MG63 (cell line): ENCODE data around the gene ATMIN. TPM values are rescaled to one million over a fixed set of nuclear protein-coding genes. Genes with fewer than 3 reads are reported as not detected.

Experiments
- DNase-seq: peaks from one replicate; pipeline ENCODE4 v3.0.0-alpha.2; 2020
- H3K27me3 ChIP-seq: fragments of 250-450 bp; sonication (Bioruptor Pico); 2 replicates; pipeline ENCODE4 v1.5.1; 2020; ENCODE audit warnings: mild to moderate bottlenecking, moderate library complexity
- H3K36me3 ChIP-seq: fragments of 250-450 bp; sonication (Bioruptor Pico); 2 replicates; pipeline ENCODE4 v1.5.1; 2020; ENCODE audit warnings: mild to moderate bottlenecking, moderate library complexity
- H3K4me3 ChIP-seq: fragments of 250-450 bp; sonication (Bioruptor Pico); 2 replicates; pipeline ENCODE4 v1.5.1; 2020; ENCODE audit warnings: mild to moderate bottlenecking, moderate library complexity
- H3K9me3 ChIP-seq: fragments of 250-450 bp; sonication (Bioruptor Pico); 2 replicates; pipeline ENCODE4 v1.5.1; 2020; ENCODE audit warnings: mild to moderate bottlenecking, moderate library complexity
- total RNA-seq: library from RNA; depleted of rRNA; stranded (reverse); fragments of >200 nt; shearing (Covaris generic); gene quantifications from 2 replicates; pipeline ENCODE4 v1.2.3, GENCODE V29; 2014; ENCODE audit warnings: low replicate concordance

ATMIN gene
- total RNA-seq, 1 experiment from 2014 or later: 15.1 TPM

DNA sequence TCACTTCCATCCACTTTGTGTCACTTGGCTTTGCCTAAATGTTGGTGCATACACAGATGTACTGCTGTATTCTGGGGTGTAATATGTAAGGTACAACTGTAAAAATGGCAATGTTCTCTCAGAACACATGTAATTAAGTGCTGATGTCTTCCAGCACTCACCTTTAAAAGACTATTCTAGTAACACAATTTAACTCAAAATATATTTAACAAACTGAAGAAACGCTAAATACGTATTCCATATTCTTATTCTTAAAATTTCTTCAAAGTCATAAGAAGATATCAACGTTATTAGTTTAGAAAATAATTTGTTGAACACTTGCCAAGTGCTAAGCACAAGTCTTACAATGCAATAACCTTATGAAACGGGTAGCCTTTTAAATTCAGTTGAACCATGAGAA, 32.6 kb upstream of the ATMIN start:
- DNase-seq: no peak
- no peak overlapping the region for H3K4me3 ChIP-seq
- H3K27me3 ChIP-seq: no peaks in the 10 kb centered on the region
- H3K36me3 ChIP-seq: no peaks in the 10 kb centered on the region
- H3K9me3 ChIP-seq: no peaks in the 10 kb centered on the region

GRCh38 chr16:81003610-81004460, 31.8 kb upstream of the ATMIN start:
- H3K4me3 ChIP-seq: peak overlapping the region; percentile 81
- no peaks in the 10 kb centered on the region for H3K36me3 ChIP-seq
- H3K9me3 ChIP-seq: no peaks in the 10 kb centered on the region
- no peaks in the 10 kb centered on the region for H3K27me3 ChIP-seq
- DNase-seq: no peak

GRCh38 chr16:81004646-81005353, 30.8 kb upstream of the ATMIN start:
- peak; percentile 49 for DNase-seq
- no peaks in the 10 kb centered on the region for H3K27me3 ChIP-seq

DNA sequence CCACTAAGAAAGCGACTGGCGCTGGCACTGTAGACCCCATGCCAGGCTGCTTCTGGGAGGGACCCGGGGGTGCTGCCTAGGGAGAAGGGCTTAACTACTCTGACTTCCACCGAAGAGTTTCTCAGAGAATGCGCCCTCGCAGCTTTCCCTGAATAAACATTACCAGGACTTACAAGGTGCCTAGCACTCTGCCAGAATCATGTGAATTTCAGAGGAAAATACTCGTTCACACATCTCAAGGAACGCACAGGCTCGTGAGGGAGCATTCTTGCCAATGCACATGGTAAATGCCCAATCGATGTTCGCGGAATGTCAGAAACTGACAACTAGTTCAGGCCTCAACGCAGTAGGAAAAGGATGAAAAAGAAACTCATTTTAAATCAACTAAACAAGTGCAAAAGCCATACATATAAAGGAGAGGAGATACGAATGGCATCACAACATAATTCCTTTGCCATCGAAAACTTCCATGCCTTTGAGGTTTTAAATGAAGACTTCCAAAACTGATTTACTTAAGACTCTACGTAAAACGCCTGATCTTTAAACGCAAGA, 30.0 kb upstream of the ATMIN start:
- no peaks in the 10 kb centered on the region for H3K27me3 ChIP-seq
- H3K9me3 ChIP-seq: no peaks in the 10 kb centered on the region
- H3K4me3 ChIP-seq: peak overlapping the region; percentile 81
- H3K36me3 ChIP-seq: no peaks in the 10 kb centered on the region; the same call in 1 of the 2 replicates
- DNase-seq: no peak

More at GRCh38 chr16:81004646-81005353, 30.8 kb upstream of the ATMIN start:
- peak overlapping the region; percentile 81 for H3K4me3 ChIP-seq
- no peaks in the 10 kb centered on the region; the same call in 1 of the 2 replicates for H3K36me3 ChIP-seq
- no peaks in the 10 kb centered on the region for H3K9me3 ChIP-seq

DNA sequence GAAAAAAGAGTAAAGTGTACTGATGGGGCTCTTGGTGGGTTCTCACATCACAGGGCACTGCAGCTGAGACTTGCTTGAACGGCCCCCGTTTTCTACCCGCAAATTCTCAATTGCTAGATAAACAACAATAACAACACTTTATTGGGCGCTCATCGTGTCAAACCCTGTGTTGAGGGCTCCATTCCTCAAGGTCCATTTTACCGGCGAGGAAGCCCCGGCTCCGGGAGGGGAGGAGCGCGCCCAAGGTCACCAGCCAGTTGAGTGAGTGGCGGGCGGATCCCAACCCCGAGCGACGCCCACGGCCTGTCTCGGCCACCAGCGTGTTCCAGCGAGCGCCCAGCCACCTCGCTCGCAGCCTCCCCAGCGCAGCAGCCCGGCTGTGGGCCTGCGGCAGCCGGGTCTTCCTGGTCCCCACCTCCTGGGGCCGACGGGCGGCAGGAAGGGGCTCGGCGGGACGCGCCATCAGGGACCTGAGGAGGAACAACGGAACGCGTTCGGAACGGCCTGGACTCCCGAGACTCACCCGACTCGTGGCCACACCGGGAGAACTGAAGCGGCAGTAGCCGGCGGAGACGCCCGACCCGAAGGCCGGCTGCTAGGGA, 29.3 kb upstream of the ATMIN start:
- DNase-seq: peak; percentile 65
- Histone ChIP-seq H3K4me3 (peak overlapping the region; percentile 81), H3K27me3 (no peaks in the 10 kb centered on the region)

DNA sequence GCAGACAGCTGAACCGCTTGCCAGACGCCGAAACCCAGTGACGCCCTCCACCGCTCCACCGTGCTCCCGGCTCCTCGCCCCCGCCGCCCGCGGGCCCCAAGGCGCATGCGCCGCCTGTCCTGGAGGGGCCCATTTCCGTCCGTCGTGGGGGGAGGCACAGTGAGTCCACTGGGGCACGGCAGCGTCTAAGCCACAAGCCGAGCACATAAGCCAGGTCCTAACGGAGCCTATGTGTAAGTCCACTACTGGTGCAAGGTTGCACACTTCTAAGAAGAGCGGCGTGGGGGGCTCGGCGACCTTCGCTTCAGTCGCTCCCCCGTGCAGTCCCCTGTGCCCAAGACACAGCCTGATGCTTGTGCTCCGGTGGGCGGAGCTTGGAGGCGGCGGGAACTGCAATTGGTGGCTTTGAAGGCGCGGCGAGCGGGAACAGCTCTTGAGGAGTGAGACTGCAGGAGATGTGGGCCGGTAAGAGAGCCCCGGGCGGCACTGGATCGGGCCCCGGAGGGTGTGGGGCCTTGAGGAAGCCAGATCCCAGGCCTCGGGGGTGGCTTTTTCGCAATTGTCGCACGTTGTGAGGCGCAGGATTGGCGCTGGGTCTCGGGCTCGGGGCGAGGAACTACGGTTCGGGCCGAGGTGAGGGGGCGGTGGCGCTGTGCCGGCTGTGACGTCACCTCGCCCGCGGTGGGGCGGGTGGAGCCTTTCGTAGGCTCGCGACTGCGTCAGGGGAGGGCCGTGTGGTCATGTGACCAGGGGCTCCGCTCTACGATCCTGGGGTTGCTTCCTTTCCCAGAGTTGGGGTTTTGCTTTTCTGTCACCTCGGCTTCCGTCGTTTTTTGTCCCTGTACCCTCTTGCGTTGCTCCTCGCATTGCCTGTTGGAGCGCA, 28.6 kb upstream of the ATMIN start, which contains the start of the genes CENPN and CMC2:
CENPN (plus strand) TSS at position 402 of the 883 bp plus-strand sequence. CDS start 4,726 bp downstream, outside the sequence.
CMC2 (minus strand) TSS at position 73 of the 883 bp plus-strand sequence. CDS start 9,491 bp downstream, outside the sequence.
- Histone ChIP-seq H3K4me3 (peak within 1 kb of the TSS; percentile 81), H3K36me3 (peaks cover 2% of the 10 kb centered on the region), H3K9me3 (no peaks in the 10 kb centered on the region), H3K27me3 (no peaks in the 10 kb centered on the region)
- DNase-seq: peak; percentile 96

More for the DNA sequence above, 29.3 kb upstream of the ATMIN start:
- Histone ChIP-seq H3K36me3 (no peaks in the 10 kb centered on the region; the same call in 1 of the 2 replicates), H3K9me3 (no peaks in the 10 kb centered on the region)

DNA sequence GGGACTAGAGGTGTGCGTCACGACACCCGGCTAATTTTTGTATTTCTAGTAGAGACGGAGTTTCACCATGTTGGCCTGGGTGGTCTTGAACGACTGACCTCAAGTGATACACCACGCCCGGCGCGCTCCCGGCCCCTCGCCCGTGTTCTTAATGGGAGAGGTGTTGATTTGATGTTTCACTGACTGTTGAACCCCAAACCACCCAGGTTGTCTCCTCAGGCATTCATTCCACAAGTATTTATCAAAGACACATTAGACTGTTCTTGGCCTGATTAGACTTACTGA, 27.2 kb upstream of the ATMIN start:
- Histone ChIP-seq H3K36me3 (peaks cover 14% of the 10 kb centered on the region), H3K27me3 (no peaks in the 10 kb centered on the region), H3K9me3 (no peaks in the 10 kb centered on the region), H3K4me3 (peak overlapping the region; percentile 81)
- DNase-seq: no peak

- Histone ChIP-seq H3K9me3 (no peaks in the 10 kb centered on the region), H3K36me3 (peaks cover 31% of the 10 kb centered on the region), H3K27me3 (no peaks in the 10 kb centered on the region), H3K4me3 (no peak overlapping the region)
- DNase-seq: no peak
These were observed 22.7 kb upstream of the ATMIN start for GRCh38 chr16:81012974-81013373.

DNA sequence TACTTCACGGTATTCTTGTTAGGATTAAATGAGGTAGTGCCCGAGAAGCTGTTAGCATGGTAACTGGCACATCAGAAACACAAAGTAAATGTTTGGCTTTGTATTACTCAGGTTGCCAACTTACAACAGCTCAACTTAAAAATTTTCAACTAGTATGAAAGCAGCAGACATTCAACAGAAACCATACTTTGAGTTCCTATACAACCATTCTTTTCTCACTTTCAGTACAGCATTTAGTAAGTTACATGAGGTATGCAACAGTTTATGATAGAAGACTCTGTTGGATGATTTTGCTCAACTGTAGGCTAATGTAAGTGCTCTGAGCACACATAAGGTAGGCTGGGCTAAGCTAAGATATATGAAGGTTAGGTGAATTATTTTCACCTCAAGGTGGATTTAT, 21.0 kb upstream of the ATMIN start:
- H3K27me3 ChIP-seq: no peaks in the 10 kb centered on the region
- H3K36me3 ChIP-seq: peaks cover 38% of the 10 kb centered on the region
- H3K9me3 ChIP-seq: no peaks in the 10 kb centered on the region
- H3K4me3 ChIP-seq: no peak overlapping the region
- no peak for DNase-seq

GRCh38 chr16:81018496-81018895, 17.1 kb upstream of the ATMIN start:
- DNase-seq: no peak
- H3K27me3 ChIP-seq: no peaks in the 10 kb centered on the region
- H3K36me3 ChIP-seq: peaks cover 34% of the 10 kb centered on the region
- no peaks in the 10 kb centered on the region for H3K9me3 ChIP-seq
- H3K4me3 ChIP-seq: no peak overlapping the region

- H3K27me3 ChIP-seq: no peaks in the 10 kb centered on the region
- peaks cover 23% of the 10 kb centered on the region for H3K36me3 ChIP-seq
- DNase-seq: no peak
These were observed 9.2 kb upstream of the ATMIN start for GRCh38 chr16:81026429-81026828.

GRCh38 chr16:81029930-81030604, 5.6 kb upstream of the ATMIN start:
- Histone ChIP-seq H3K4me3 (no peak overlapping the region), H3K27me3 (no peaks in the 10 kb centered on the region), H3K9me3 (no peaks in the 10 kb centered on the region), H3K36me3 (peaks cover 9% of the 10 kb centered on the region)
- no peak for DNase-seq

More at GRCh38 chr16:81026429-81026828, 9.2 kb upstream of the ATMIN start:
- Histone ChIP-seq H3K9me3 (no peaks in the 10 kb centered on the region), H3K4me3 (no peak overlapping the region)

- DNase-seq: peak; percentile 6
- no peaks in the 10 kb centered on the region for H3K36me3 ChIP-seq
- peak overlapping the region; percentile 47 for H3K4me3 ChIP-seq
- no peaks in the 10 kb centered on the region for H3K27me3 ChIP-seq
- no peaks in the 10 kb centered on the region for H3K9me3 ChIP-seq
These were observed 521 bp downstream of the ATMIN start for GRCh38 chr16:81035975-81036750.

GRCh38 chr16:81036751-81037350, 1.2 kb downstream of the ATMIN start:
- Histone ChIP-seq H3K4me3 (peak overlapping the region; percentile 47), H3K27me3 (no peaks in the 10 kb centered on the region)
- no peak for DNase-seq

More at GRCh38 chr16:81036751-81037350, 1.2 kb downstream of the ATMIN start:
- Histone ChIP-seq H3K9me3 (no peaks in the 10 kb centered on the region), H3K36me3 (0 out of 2 replicates have a peak, but pooled peaks cover 2% of the 10 kb centered on the region)
